HepG2 (cell line): ENCODE data around the gene LAMTOR1. TPM values are rescaled to one million over a fixed set of nuclear protein-coding genes. Genes with fewer than 3 reads are reported as not detected.

ENCODE experiments used
- ARHGAP35 ChIP-seq: sonication (generic); formaldehyde crosslinking; IDR thresholded peaks from 2 replicates; pipeline ENCODE4 v1.9.0; 2022; ENCODE audit warnings: mild to moderate bottlenecking, inconsistent platforms, moderate library complexity, missing genetic modification reagents, borderline replicate concordance
- CEBPG ChIP-seq: IDR thresholded peaks from 2 replicates; pipeline ENCODE4 v1.6.1; 2016
- MLLT10 ChIP-seq: sonication (generic); formaldehyde crosslinking; IDR thresholded peaks from 2 replicates; pipeline ENCODE4 v1.4.0; 2020; ENCODE audit warnings: missing genetic modification reagents
- NAIF1 ChIP-seq: sonication (generic); formaldehyde crosslinking; IDR thresholded peaks from 2 replicates; pipeline ENCODE4 v1.5.0; 2020; ENCODE audit warnings: mild to moderate bottlenecking, missing genetic modification reagents, borderline replicate concordance
- RAD21 ChIP-seq: fragments of 450-650 bp; formaldehyde crosslinking; IDR thresholded peaks from 2 replicates; pipeline ENCODE4 v1.5.0; 2020; ENCODE audit warnings: mild to moderate bottlenecking
- SRF ChIP-seq: IDR thresholded peaks from 2 replicates; pipeline ENCODE4 v1.6.1; 2011; ENCODE audit warnings: mild to moderate bottlenecking, low read depth, low read length, moderate library complexity
- SSRP1 ChIP-seq: IDR thresholded peaks from 2 replicates; pipeline ENCODE4 v1.6.1; 2016; ENCODE audit warnings: control low read depth
- XRCC5 ChIP-seq: fragments of 200-400 bp; formaldehyde crosslinking; optimal IDR thresholded peaks from 2 replicates; pipeline ENCODE3; 2017; ENCODE audit warnings: mild to moderate bottlenecking, low read length
- ZBTB1 ChIP-seq: sonication (generic); formaldehyde crosslinking; IDR thresholded peaks from 2 replicates; pipeline ENCODE4 v1.4.0; 2020; ENCODE audit warnings: missing genetic modification reagents, borderline replicate concordance
- ZBTB7B ChIP-seq: sonication (generic); formaldehyde crosslinking; IDR thresholded peaks from 2 replicates; pipeline ENCODE4 v1.4.0; 2020; ENCODE audit warnings: missing genetic modification reagents
- ZFX ChIP-seq: sonication (generic); formaldehyde crosslinking; IDR thresholded peaks from 2 replicates; pipeline ENCODE4 v1.4.0; 2020; ENCODE audit warnings: mild to moderate bottlenecking, low read depth, missing genetic modification reagents, moderate library complexity
- ZNF275 ChIP-seq: sonication (generic); formaldehyde crosslinking; IDR thresholded peaks from 2 replicates; pipeline ENCODE4 v1.8.0; 2022; ENCODE audit warnings: missing genetic modification reagents, mild to moderate bottlenecking, inconsistent platforms, borderline replicate concordance
- ZNF281 ChIP-seq: sonication (generic); formaldehyde crosslinking; IDR thresholded peaks from 2 replicates; pipeline ENCODE4 v1.4.0; 2020; ENCODE audit warnings: missing genetic modification reagents, borderline replicate concordance
- ZNF691 ChIP-seq: sonication (generic); formaldehyde crosslinking; IDR thresholded peaks from 2 replicates; pipeline ENCODE4 v1.4.0; 2020; ENCODE audit warnings: missing genetic modification reagents, low read depth, mild to moderate bottlenecking, borderline replicate concordance
- ZNF784 ChIP-seq: sonication (generic); formaldehyde crosslinking; IDR thresholded peaks from 2 replicates; pipeline ENCODE4 v1.5.1; 2020; ENCODE audit warnings: missing genetic modification reagents, mild to moderate bottlenecking, borderline replicate concordance
- ZSCAN31 ChIP-seq: sonication (generic); formaldehyde crosslinking; IDR thresholded peaks from 2 replicates; pipeline ENCODE4 v1.5.0; 2020; ENCODE audit warnings: low read depth, mild to moderate bottlenecking, missing genetic modification reagents
- polyA plus RNA-seq, 8 experiments: library from polyadenylated mRNA; depleted of rRNA in 3 of 8; stranded (reverse) in 7 of 8; unstranded in 1 of 8; fragments of >200 nt; fragmentation: Illumina TruSeq in 4 of 8; extraction: Trizol in 4 of 8; gene quantifications; 2 replicates each; pipeline versions ENCODE4 v1.2.1 to v1.2.3, GENCODE V29; 2011 to 2016; ENCODE audit warnings: low read depth in 4 of 8, missing spikeins in 1 of 8, mixed read lengths in 1 of 8; ENCODE audit not compliant: insufficient read depth in 1 of 8
- total RNA-seq, 5 experiments: library from RNA; depleted of rRNA; stranded (reverse); fragments of >200 nt; fragmentation: Illumina TruSeq; extraction: Trizol; gene quantifications; 2 replicates each; pipeline ENCODE4 v1.2.3, GENCODE V29; 2016; ENCODE audit warnings: low read depth in 1 of 5
- TF ChIP-seq, protein P1 (sequence below): sonication (generic); formaldehyde crosslinking; IDR thresholded peaks from 2 replicates; pipeline ENCODE4 v1.8.0; 2022; ENCODE audit warnings: missing genetic modification reagents, low read depth, mild to moderate bottlenecking, borderline replicate concordance
- TF ChIP-seq, protein P2 (sequence below): sonication (generic); formaldehyde crosslinking; IDR thresholded peaks from 2 replicates; pipeline ENCODE4 v1.4.0; 2020; ENCODE audit warnings: missing genetic modification reagents
- TF ChIP-seq, protein P3 (sequence below): IDR thresholded peaks from 2 replicates; pipeline ENCODE4 v1.6.1; 2018; ENCODE audit warnings: missing genetic modification reagents, mild to moderate bottlenecking, missing compliant biosample characterization
- TF ChIP-seq, protein P4 (sequence below): IDR thresholded peaks from 2 replicates; pipeline ENCODE4 v1.6.1; 2016; ENCODE audit warnings: low read depth, borderline replicate concordance

LAMTOR1 gene
- total and polyA plus RNA-seq, 2 of the 13 experiments (the other 11 are each of a cell fraction or from before 2014, with no cell fraction given): 60.4 to 66.0 TPM

- peak; percentile 37; the same call in 1 of the 2 replicates for TF ChIP-seq ZNF281 (CRISPR knock-in tag)
- TF ChIP-seq ZSCAN31 (CRISPR knock-in tag): no peak
- TF ChIP-seq XRCC5: peak; percentile 75
- TF ChIP-seq RAD21 (CRISPR knock-in tag): peak; percentile 58
- 0 out of 2 replicates have a peak, but pooled peaks have one; percentile 35 for TF ChIP-seq ZNF691
- 0 out of 2 replicates have a peak, but pooled peaks have one; percentile 66 for TF ChIP-seq SSRP1 (CRISPR knock-in tag)
- TF ChIP-seq ZFX (CRISPR knock-in tag): 0 out of 2 replicates have a peak, but pooled peaks have one; percentile 16
- 0 out of 2 replicates have a peak, but pooled peaks have one; percentile 37 for TF ChIP-seq ARHGAP35 (CRISPR knock-in tag)
- TF ChIP-seq ZNF784 (CRISPR knock-in tag): no peak
- TF ChIP-seq, protein P1, sequence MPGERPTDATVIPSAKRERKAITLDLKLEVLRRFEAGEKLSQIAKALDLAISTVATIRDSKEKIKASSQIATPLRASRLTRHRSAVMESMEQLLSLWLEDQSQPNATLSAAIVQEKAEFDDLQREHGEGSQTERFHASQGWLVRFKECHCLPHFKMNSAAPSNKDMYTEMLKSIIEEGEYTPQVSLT (CRISPR knock-in tag): no peak
- TF ChIP-seq CEBPG (CRISPR knock-in tag): peak; percentile 17; the same call in 1 of the 2 replicates
- no peak for TF ChIP-seq ZBTB1 (CRISPR knock-in tag)
- TF ChIP-seq ZBTB7B: no peak
- TF ChIP-seq, protein P2, sequence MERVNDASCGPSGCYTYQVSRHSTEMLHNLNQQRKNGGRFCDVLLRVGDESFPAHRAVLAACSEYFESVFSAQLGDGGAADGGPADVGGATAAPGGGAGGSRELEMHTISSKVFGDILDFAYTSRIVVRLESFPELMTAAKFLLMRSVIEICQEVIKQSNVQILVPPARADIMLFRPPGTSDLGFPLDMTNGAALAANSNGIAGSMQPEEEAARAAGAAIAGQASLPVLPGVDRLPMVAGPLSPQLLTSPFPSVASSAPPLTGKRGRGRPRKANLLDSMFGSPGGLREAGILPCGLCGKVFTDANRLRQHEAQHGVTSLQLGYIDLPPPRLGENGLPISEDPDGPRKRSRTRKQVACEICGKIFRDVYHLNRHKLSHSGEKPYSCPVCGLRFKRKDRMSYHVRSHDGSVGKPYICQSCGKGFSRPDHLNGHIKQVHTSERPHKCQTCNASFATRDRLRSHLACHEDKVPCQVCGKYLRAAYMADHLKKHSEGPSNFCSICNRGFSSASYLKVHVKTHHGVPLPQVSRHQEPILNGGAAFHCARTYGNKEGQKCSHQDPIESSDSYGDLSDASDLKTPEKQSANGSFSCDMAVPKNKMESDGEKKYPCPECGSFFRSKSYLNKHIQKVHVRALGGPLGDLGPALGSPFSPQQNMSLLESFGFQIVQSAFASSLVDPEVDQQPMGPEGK (CRISPR knock-in tag): peak; percentile 56; the same call in 1 of the 2 replicates
- no peak for TF ChIP-seq NAIF1
- TF ChIP-seq, protein P3, sequence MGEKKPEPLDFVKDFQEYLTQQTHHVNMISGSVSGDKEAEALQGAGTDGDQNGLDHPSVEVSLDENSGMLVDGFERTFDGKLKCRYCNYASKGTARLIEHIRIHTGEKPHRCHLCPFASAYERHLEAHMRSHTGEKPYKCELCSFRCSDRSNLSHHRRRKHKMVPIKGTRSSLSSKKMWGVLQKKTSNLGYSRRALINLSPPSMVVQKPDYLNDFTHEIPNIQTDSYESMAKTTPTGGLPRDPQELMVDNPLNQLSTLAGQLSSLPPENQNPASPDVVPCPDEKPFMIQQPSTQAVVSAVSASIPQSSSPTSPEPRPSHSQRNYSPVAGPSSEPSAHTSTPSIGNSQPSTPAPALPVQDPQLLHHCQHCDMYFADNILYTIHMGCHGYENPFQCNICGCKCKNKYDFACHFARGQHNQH (CRISPR knock-in tag): peak; percentile 33; the same call in 1 of the 2 replicates
- no peak for TF ChIP-seq ZNF275
- TF ChIP-seq, protein P4, sequence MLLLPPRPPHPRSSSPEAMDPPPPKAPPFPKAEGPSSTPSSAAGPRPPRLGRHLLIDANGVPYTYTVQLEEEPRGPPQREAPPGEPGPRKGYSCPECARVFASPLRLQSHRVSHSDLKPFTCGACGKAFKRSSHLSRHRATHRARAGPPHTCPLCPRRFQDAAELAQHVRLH (CRISPR knock-in tag): 0 out of 2 replicates have a peak, but pooled peaks have one; percentile 22
- no peak for TF ChIP-seq SRF
- no peak for TF ChIP-seq MLLT10
Observed at GRCh38 chr11:72091292-72091691, 11.8 kb downstream of the LAMTOR1 start (continued).
